ENCODE results near the gene MPG.

Gene MPG

DNA sequence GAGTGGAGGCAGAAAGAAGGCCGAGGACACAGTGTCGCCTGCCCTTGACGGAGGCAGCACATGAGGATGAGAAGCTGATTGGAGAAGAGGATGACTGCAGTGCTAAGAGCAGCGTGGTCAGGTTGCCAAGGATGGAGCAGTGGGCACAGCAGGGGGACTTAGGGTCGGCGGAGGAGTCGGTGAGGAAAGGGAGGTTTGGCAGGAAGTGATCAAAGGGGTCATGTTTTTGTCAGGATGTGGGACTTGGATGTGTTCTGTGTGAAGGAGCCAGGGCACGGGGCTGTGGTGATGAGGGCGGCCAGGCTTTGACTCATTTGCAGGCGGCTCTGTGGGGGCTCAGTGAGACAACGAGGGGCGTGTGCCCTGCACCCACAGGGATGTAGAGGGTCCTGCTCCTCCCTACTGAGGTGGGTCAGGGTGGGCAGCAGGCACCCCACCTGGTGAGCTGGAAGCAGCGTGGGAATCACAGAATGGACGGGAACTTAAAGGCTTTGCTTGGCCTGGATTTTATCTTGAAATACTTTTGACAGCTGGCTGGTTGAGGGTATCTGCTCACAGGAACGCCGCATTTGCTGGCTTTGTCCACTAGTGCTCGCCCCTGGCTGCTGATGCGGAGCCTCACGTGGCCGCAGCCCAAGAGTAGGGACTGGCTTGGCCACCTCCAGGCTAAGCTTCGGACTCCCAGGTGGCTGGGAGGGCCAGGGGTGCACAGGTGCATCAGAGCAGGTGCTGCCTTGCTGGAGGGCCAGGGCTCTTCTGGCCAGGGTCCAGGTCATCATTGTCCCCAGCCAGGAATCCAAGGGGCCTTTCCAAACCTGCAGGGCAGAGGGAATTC is 6.0 kb downstream of the MPG start:
- no peak for DNase-seq

DNA sequence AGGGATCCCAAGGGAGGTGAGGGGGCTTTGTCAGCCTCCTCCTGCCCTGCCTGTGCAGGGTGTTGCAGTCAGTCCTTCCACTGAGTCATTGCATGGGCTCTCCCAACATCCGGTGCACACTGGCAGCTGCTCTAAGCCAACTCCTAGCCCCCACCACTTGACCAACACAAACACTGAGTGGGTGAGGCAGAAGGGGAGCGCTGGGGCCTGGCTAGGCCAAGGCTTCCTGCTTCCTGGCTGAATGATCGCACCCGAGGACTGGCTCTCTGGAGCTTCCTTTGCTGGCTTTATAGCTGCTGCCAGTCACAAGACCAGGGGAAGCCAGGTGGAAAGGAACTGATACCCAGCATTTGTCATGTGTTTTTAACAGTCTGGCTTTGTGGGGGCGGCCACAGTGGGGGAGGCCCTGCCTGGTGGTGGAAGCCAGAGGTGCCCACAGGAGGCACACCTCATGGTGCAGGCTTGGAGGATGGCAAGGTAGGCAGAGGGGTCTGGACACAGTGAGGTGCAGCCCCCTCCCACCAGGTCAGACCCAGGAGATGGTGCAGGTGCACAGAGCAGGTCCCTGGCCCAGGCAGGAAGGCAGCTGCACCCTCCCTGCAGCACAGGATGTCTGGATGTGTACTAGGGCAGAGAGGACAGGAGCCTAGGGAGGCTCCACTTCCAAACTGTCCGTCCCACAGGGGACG is 6.8 kb downstream of the MPG start:
- no peak for DNase-seq

DNA sequence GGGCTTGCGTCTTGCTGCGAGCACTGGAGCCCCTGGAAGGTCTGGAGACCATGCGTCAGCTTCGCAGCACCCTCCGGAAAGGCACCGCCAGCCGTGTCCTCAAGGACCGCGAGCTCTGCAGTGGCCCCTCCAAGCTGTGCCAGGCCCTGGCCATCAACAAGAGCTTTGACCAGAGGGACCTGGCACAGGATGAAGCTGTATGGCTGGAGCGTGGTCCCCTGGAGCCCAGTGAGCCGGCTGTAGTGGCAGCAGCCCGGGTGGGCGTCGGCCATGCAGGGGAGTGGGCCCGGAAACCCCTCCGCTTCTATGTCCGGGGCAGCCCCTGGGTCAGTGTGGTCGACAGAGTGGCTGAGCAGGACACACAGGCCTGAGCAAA is 7.4 kb downstream of the MPG start:
- no peak for DNase-seq

DNA sequence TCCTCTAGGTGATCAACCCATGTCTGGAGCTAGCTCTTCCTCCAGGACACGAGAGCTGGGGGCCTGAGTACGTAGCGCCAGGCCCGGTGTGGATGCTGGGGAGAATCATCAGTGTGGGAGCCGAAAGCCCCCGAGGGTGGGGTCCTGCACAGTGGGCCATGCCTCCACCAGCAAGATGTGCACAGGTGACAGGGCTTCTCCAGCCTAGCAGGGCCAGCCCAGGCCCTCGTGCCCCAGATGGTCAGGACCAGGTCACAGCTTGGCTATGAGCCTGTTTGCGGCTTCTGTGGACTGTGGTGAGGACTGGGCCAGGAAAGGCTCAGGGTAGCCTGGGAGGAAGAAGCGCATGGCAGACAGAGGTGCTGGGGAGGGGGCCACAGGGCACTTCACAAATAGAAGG is 7.8 kb downstream of the MPG start:
- DNase-seq, result no peak

DNA sequence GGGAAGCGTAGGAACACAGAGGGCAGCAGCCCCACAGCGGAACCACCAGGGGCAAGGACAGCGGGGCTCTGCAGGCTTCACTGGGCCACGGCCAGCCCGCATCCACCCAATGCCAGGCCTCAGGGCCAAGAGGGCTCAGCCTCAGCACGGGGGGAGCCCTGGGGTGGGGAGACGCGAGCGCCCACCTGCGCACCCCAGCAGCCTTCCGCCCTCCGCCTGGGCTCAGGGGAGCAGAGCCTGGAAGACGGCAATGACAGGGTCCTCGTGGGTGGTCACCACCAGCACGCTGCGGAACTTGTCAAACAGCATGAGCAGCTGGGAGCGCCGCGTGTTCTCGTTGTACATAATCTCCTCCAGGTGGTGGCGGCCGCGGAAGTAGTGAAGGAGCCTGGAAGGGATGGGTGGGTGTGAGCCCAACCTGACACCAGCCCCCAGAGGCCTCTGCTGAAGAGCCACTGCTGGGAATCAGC is 8.5 kb downstream of the MPG start:
- no peak for DNase-seq

DNA sequence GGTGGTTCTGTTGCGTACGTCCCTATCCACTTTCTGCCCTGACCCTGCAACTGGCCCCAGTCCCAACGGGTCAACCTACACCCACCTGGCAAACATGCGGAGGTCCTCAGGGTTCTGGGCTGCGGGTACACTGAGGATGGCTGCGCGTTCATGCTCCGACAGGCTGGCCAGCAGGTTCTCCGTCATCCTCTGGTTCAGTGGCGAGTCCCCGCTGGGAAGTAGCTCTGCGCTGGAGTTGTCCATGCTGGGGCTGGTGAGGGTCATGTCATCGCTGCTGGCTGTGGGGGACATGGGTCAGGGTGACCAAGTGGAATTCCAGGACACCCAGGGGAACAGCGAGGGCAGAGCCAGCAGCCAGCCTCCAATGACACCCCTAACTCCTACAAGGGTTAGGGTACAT is 10.6 kb downstream of the MPG start:
- no peak for DNase-seq

DNA sequence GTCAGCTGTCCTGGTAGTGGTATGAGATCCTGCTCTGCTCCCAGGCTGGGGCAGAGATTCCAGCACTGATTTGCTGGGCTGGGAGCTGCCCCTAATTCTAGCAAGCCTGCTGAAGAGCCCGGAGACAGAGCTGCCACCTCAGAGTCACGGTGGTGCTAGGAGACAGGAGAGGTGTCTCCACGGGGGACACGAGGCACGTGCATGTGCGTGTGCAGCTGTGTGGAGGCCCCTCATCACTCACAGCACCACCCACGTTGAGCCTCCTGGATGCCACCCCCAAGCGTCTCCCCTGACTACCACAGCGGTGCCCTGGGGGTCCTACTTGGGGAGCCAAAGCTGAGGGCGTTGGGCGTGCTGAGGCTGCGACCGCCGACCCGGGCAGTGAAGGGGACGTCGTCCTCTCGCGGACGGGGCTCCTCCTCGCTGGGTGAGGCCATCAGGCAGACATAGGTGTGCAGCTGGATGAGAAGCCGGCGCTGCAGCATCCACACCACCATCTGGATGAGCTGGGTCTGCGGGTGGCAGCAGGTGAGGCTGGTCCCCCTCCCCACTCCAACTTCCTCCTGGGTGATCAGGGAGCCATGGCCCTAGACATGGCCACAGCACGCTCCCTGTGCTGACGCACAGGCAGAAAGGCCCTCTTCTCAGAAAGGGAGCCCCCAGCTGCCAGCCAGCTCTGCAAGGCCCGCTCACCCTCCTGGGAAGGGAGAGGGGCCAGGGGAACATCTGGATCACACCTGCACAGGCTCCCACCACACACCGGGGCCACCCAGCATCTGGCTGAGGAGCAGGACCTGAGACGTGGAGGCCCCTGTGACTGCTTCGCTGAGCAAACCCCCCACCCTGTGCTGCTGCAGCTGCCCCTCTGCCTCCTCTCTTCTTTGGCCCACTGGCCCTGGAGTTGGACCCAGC is 11.6 kb downstream of the MPG start:
- no peak for DNase-seq

DNA sequence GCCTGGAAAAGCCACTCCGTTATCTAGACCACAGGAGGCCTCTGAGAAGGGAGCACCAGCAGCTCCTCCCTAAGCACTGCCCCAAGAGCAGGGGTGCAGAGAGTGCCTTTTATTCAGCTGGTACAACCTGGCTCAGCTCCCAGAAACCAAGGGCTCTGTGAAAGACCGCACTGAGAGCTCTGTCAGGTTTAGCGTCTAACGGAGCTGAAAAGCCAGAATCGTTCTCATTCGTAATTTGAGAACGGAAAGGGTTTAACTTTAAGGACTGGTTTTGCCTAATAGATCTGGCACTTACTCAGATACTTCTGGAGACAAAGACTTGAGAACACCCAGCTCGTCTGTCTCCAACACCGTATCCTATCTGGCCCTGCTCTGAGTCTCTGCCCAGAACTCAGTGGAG is 13.5 kb downstream of the MPG start:
- DNase-seq, result no peak

DNA sequence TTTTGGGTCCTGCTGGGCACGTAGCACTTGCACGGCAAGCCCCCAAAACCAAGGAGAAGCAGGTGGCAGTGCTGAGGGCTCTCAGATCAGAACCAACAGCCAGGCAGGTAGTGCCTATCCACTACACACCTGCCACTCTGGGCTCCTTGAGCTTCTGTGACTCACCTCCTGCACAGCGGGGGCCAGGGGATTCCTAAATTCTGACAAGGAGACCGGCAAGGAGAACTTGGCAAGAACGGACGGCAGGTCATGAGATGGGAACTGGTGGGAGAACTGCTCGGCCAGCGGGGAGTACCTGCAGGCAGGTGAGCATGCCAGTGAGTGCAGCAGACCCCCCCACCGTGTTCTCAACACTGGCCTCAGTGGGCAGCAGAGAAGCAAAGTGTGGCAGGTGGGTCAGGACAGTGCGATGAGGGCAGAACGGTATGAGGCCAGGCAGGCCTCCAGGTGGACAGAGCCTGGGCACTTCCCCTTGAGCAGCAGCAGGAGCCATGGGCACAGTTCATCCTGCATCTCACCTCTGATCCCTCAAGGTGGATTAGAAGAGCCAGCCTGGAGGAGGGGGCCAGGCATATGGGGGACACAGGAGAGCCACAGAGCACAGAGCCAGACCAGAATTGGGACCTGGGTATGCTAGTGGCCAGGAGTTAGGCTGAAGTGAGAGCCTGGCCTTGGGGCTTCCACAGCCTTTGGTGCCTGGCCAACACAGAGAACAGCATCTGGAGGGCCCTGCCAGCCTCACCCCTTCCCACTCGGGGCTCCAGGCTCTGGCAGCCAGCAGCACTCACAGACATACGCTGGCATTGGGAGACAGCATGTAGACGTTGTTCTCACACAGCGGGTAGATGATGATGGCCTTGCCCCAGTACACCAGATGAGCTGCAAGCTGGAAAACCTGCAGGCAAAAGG is 14.7 kb downstream of the MPG start:
- DNase-seq, result no peak

DNA sequence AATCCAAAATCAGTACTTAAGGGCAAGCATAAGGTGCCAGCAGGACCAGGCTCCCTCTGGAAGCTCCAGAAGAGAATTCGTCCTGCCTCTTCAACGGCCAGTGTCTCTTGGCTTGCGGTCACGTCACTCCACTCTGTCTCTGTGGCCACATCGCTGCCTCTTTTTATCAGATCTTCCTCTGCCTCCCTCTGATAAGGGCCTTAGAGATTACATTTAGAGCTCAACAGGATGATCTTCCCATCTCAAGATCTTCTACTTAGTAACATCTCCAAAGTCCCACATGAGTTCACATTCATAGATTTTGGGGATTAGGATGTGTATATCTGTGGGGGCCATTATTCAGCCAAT is 16.9 kb downstream of the MPG start:
- no peak for DNase-seq

DNA sequence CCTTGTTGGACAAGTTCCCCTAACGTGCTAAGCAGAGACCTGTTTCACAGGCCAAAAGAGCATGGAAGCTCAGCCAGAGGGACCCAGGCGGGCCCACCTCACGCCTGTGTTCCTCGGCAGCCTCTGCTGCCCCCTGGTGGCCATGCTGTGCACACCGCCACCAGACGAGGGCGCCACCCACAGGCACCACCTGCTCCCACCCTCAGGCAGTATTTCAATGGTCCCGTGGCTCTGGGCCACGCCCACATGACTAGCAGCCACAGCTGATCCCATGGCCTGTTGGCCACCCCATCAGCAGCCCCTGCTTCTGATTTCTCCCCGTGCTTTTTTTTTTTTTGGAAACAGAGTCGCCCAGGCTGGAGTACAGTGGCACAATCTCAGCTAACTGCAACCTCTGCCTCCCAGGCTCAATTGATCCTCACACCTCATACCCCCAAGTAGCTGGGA is 18.9 kb downstream of the MPG start:
- DNase-seq, result peak; percentile 62

DNA sequence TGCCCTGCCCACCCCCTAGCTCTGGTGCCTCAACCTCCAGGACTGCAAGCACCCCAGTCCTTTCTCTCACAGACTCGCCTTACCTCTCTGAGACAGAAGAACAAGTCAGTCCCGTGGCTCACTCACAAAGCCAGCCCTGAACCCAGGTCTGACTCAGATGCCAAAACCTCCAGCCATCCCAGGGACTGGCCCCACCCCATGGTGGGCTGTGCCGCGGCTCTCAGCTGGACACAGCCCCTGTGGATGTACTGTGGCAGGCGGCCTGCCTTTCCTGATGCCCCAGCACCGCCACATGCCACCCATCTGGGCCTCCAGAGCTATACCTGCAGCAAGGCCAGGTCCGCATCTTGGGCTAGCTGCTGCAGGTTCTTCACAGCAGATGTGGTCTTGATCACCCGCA is 19.8 kb downstream of the MPG start:
- no peak for DNase-seq

DNA sequence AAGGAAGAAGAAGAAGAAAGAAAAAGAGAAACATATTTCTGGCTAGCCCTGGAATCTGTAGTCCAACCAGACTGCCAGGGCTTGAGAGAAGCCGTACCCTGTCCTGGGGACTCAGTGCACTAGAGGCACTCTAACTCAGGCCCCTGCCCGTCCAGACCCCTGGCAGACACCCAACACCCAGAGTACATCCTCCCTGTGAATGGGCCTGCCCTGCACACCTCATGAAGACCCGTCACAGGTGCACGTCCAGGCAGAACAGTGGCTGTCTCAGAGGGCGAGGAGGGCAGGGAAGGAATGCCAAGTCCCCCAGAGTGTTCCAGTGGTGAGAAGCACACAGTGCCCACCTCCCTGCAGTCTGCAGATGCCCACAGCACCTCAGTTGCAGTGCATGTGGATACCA is 23.0 kb downstream of the MPG start:
- DNase-seq, result no peak

DNA sequence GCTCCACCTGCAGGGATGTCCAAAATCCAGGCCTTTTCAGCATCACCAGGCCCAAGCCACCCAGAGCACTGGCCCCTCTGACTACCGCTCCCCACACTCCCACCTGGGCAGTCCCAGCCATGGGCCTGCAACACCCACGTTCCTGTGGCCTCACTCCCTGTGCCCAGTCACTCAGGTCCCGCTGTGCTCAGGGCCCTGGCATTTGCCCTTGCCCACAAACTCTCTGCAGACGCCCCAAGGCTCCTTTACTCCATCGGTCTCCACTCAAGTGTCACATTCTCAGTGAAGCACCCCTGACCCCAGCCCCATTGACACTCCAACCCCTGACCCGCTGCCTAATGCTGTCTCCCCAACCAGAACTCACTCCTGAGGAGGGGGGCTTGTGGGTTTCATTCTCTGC is 23.6 kb downstream of the MPG start:
- DNase-seq, result no peak

DNA sequence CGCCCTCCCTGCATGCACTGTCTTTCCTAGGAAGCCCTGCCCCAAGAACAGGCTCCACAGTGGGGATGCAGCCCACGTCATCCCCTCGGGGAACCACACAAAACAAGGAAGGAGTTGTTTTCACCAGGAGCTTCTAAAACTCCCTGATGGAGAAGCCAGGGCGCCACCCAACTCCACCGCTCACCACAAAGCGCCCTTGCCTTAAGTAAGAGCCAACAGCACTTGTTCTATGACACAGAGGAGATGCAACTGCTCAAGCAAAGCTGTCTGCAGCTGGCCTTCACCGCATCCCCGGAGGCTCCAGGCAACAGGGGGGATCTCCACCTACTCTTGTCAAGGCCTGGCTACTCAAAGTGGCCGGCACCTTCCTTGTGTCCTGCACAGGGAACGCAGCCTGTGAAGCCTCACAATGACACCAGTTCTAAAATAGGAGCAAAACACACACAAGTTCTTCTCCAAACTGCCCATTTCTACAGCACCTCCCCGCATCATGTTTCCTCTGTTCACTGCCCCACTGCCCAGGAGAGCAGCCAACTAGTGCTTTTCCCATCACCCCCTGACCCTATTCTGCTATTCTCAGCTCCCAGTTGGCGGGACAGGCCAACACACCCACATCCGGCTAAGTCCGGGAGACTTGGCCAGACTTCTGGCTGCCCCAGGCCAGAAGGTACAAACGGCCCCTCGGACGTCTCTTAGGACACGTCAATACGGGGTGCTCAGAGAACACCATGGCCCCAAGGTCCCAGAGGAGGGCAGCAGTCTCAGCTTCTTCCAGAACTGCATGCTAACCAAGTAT is 24.2 kb downstream of the MPG start:
- DNase-seq, result no peak

DNA sequence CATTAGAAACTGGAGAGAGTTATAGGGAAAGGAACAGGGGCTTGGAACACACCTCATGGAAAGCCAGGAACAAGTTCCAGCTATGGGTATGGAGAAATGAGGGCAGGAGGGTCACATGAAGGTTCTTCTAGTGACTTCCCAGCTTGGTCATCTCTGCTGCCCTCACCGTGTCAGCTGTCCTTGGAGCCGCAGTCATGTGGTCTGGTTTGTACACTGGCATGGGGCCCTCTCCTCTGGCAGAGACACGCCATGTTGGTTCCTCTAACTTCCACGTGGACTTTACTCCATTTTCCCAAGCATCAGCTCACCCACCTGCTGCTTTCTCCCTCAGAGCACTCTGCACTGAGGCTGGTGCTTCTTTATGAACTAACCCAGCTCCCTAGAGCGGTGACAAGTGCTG is 26.3 kb downstream of the MPG start:
- no peak for DNase-seq

DNA sequence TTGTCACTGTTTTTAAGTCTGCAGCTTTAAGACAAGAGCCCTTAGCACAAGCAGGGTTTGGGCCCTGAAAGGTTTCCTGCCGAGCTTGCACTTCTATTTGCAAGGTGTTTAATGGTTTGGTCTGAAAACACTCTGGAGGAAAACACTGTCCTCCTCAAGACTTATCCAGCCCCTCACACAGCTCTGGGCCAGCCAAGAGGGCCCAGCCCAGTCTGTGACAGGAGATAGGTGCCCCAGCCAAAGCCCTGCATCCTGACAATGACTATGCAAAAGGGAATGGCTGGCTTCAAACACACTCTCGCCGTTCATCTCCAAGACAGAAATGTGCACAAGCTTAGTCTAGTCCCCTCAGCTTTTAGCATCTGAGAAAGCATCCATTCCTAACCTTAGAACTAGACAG is 26.9 kb downstream of the MPG start:
- no peak for DNase-seq

DNA sequence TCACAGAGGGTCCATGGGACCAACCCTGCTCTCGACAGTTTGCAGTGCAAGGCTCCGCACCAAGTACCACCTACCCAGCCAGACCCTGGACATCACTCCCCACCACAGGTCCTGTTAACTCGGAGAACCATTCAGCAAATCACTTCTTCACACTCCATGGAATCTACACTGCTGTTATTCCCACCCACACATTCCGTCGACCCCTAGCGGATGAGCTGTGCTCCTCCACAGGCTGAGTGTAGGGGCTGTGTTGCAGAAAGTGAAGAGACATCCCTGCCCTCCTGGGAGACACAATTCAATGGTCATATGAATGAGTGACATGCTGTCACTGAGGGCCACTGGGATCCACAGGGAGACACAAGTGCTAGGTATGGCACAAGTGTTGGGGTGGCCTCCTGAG is 27.5 kb downstream of the MPG start:
- no peak for DNase-seq

DNA sequence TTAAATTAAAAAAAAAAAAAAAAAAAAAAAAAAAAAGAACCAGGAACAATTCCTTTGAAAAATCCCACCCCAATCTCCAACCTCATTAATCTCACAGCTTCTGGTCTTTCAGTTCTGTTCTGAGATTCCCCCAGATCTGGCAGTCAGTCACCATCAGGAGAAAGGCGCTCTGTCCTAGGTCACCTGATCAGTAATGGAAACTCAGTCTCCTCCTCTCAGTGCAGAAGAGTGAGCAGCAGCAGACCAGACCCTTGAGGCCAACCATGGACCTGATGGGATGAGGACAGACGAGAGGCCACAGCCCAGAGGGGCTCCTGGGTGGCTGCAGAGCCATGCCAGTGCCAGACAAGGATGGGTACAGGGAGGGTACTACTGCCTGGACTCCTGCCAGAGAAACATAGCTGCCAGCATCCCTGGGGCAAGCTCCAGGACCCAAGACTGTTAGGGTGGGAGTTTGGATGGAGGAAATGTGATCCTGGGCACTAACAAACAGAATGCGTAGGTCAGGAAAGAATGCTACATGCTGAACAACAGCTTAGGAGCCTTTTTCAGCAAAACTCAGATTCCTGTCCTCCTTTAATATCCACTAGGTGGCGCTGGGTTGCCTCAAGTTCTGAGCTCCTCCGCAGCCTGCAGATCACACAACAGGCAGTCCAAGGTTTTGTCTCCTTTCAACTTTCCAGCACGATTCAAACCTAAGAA is 28.7 kb downstream of the MPG start:
- peak; percentile 1 for DNase-seq

DNA sequence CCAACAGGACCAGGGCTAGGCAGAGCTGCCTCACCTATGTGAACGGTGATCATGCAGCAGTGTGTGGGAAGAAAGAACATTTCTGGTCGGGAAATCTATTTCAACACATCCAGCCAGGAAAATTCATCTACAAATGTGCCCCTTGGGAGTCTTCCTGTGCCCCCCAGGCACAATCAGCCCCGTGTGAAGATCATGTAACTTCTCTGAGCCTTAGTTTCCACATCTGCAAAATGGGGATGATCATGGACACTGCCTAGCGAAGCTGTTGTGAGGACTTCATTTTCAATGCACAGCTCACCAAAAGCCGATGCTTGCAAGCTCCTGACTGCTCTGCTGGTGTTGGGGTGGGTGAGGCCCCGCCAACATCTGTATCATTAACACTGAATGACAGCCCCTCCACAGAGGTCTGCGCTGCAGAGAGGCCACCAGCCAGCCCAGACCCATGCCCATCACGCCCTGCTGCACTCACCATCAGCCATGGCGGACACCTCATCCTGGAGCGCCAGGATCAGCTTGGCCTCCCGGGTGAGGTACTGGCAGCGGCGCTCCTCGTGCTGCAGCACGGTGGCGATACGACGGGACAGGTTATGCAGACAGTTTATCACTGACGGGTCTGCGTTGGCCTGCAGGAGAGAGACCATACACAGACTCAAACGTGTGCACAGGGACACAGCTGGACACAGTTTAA is 34.3 kb downstream of the MPG start:
- DNase-seq, result no peak
